ENCODE data around the gene AGRN. TPM values are rescaled to one million over a fixed set of nuclear protein-coding genes. Genes with fewer than 3 reads are reported as not detected.
A peak's percentile ranks its signal among the peaks of the same experiment; 100 is the strongest.
"Not testable (repeated sequence)": the region's sequence is repeated elsewhere in the genome, so short reads cannot be mapped to it uniquely, and the experiment has no call there.

AGRN gene
- total RNA-seq, 2 experiments from 2014 or later: 12.4 to 14.6 TPM

GRCh38 chr1:1004420-1004779, 15.5 kb upstream of the AGRN start:
- POLR2A ChIA-PET: interaction anchor here (1.1 to 4.7 kb wide), 3 partner anchors 10 to 60 kb away, joined by 4 to 29 read pairs (median 4); partner anchors contain the start of gene ISG15

GRCh38 chr1:1004780-1005697, 14.9 kb upstream of the AGRN start:
- Mint-ChIP-seq H3K4me3 (peak overlapping the region; percentile 63), H3K4me1 (ENCODE audit: low read depth) (peaks cover 29% of the 10 kb centered on the region), H3K27me3 (ENCODE audit: low read depth) (peaks cover 28% of the 10 kb centered on the region), H3K27ac (peak overlapping the region; percentile 53), H3K36me3 (ENCODE audit: low read depth) (no peaks in the 10 kb centered on the region), H3K9me3 (ENCODE audit: insufficient read depth) (no peaks in the 10 kb centered on the region)
- peak; percentile 69 for DNase-seq
- ChIA-PET POLR2A (interaction anchor here (1.1 to 4.7 kb wide), 3 partner anchors 9 to 59 kb away, joined by 4 to 29 read pairs (median 4); partner anchors contain the start of gene ISG15), CTCF (interaction anchor here (1.2 to 1.4 kb wide), 2 partner anchors 22 to 59 kb away, joined by 3 to 4 read pairs; no protein-coding TSS in a partner anchor)
- peak; percentile 29 for ATAC-seq

More at GRCh38 chr1:1004420-1004779, 15.5 kb upstream of the AGRN start:
- H3K27me3 Mint-ChIP-seq (ENCODE audit: low read depth): peaks cover 28% of the 10 kb centered on the region
- no peaks in the 10 kb centered on the region for H3K9me3 Mint-ChIP-seq (ENCODE audit: insufficient read depth)
- H3K36me3 Mint-ChIP-seq (ENCODE audit: low read depth): no peaks in the 10 kb centered on the region
- ATAC-seq: no peak
- peak overlapping the region; percentile 63 for H3K4me3 Mint-ChIP-seq
- H3K4me1 Mint-ChIP-seq (ENCODE audit: low read depth): peaks cover 31% of the 10 kb centered on the region
- DNase-seq: no peak
- peak overlapping the region; percentile 53 for H3K27ac Mint-ChIP-seq
- CTCF ChIA-PET: interaction anchor here (1.4 to 3.6 kb wide), 2 partner anchors 9 to 21 kb away, joined by 4 to 31 read pairs; partner anchors contain the start of gene ISG15

GRCh38 chr1:1005774-1006304, 14.1 kb upstream of the AGRN start:
- ATAC-seq (no peak), DNase-seq (no peak)
- Mint-ChIP-seq H3K4me3 (no peak overlapping the region), H3K9me3 (ENCODE audit: insufficient read depth) (no peaks in the 10 kb centered on the region), H3K27me3 (ENCODE audit: low read depth) (peaks cover 24% of the 10 kb centered on the region), H3K36me3 (ENCODE audit: low read depth) (no peaks in the 10 kb centered on the region), H3K4me1 (ENCODE audit: low read depth) (peaks cover 25% of the 10 kb centered on the region), H3K27ac (no peak overlapping the region)
- ChIA-PET POLR2A (no interaction called here), CTCF (interaction anchor here (1.2 kb wide), 1 partner anchor 58 kb away, joined by 3 read pairs; no protein-coding TSS in a partner anchor)

GRCh38 chr1:1006305-1007159, 13.4 kb upstream of the AGRN start:
- Mint-ChIP-seq H3K9me3 (ENCODE audit: insufficient read depth) (no peaks in the 10 kb centered on the region), H3K27me3 (ENCODE audit: low read depth) (peaks cover 20% of the 10 kb centered on the region), H3K4me3 (no peak overlapping the region), H3K4me1 (ENCODE audit: low read depth) (peaks cover 29% of the 10 kb centered on the region), H3K36me3 (ENCODE audit: low read depth) (peaks cover under 1% of the 10 kb centered on the region), H3K27ac (no peak overlapping the region)
- ATAC-seq (no peak), DNase-seq (no peak)
- POLR2A ChIA-PET: interaction anchor here (1.1 kb wide), 1 partner anchor 13 kb away, joined by 4 read pairs; no protein-coding TSS in a partner anchor
- CTCF ChIA-PET: no interaction called here

- Mint-ChIP-seq H3K36me3 (ENCODE audit: low read depth) (peaks cover 26% of the 10 kb centered on the region), H3K4me1 (ENCODE audit: low read depth) (peaks cover 40% of the 10 kb centered on the region)
- ATAC-seq; POLR2A ChIA-PET; H3K9me3 Mint-ChIP-seq (ENCODE audit: insufficient read depth); H3K4me3 Mint-ChIP-seq; H3K27ac Mint-ChIP-seq; H3K27me3 Mint-ChIP-seq (ENCODE audit: low read depth); DNase-seq: not testable (repeated sequence)
- CTCF ChIA-PET: interaction anchor here (0.7 to 1.6 kb wide), 3 partner anchors 8 to 112 kb away, joined by 3 to 4 read pairs (median 4); no protein-coding TSS in a partner anchor
Observed at GRCh38 chr1:1010131-1010530, 9.8 kb upstream of the AGRN start.

GRCh38 chr1:1011396-1011949, 8.4 kb upstream of the AGRN start:
- Mint-ChIP-seq H3K9me3 (ENCODE audit: insufficient read depth) (no peaks in the 10 kb centered on the region), H3K27ac (peak overlapping the region; percentile 57), H3K27me3 (ENCODE audit: low read depth) (peaks cover 7% of the 10 kb centered on the region), H3K36me3 (ENCODE audit: low read depth) (peaks cover 35% of the 10 kb centered on the region), H3K4me1 (ENCODE audit: low read depth) (peaks cover 38% of the 10 kb centered on the region), H3K4me3 (no peak overlapping the region)
- CTCF ChIA-PET: interaction anchor here (4.5 kb wide), 1 partner anchor 9 kb away, joined by 31 read pairs; no protein-coding TSS in a partner anchor
- DNase-seq (no peak), ATAC-seq (no peak)
- POLR2A ChIA-PET: no interaction called here

GRCh38 chr1:1012736-1013104, 7.2 kb upstream of the AGRN start:
- POLR2A ChIA-PET: interaction anchor here (0.5 to 3.1 kb wide), 6 partner anchors 10 to 218 kb away, joined by 3 to 29 read pairs (median 3); no protein-coding TSS in a partner anchor

GRCh38 chr1:1013105-1013921, 6.6 kb upstream of the AGRN start, which contains the start of gene ISG15:
Gene ISG15 (plus strand): TSS chr1:1013497. CDS start chr1:1013574, 77 bp downstream.
- ATAC-seq (peak; percentile 90), DNase-seq (peak; percentile 95)
- Mint-ChIP-seq H3K4me1 (ENCODE audit: low read depth) (peaks cover 49% of the 10 kb centered on the region), H3K27ac (peak within 1 kb of the TSS; percentile 99), H3K9me3 (ENCODE audit: insufficient read depth) (peaks cover 4% of the 10 kb centered on the region), H3K4me3 (peak within 1 kb of the TSS; percentile 97), H3K27me3 (ENCODE audit: low read depth) (peaks cover 4% of the 10 kb centered on the region), H3K36me3 (ENCODE audit: low read depth) (peaks cover 45% of the 10 kb centered on the region)
- CTCF ChIA-PET: interaction anchor here (0.8 to 4.5 kb wide), 12 partner anchors 11 to 492 kb away, joined by 3 to 31 read pairs (median 4); partner anchors contain the start of gene HES4
- POLR2A ChIA-PET: interaction anchor here (0.5 to 3.1 kb wide), 11 partner anchors 10 to 362 kb away, joined by 3 to 29 read pairs (median 3); partner anchors contain the start of gene AURKAIP1

More at GRCh38 chr1:1012736-1013104, 7.2 kb upstream of the AGRN start:
- Mint-ChIP-seq H3K27ac (peak overlapping the region; percentile 99), H3K36me3 (ENCODE audit: low read depth) (peaks cover 45% of the 10 kb centered on the region), H3K4me1 (ENCODE audit: low read depth) (peaks cover 45% of the 10 kb centered on the region), H3K4me3 (peak overlapping the region; percentile 97)
- H3K27me3 Mint-ChIP-seq (ENCODE audit: low read depth); DNase-seq; H3K9me3 Mint-ChIP-seq (ENCODE audit: insufficient read depth): not testable (repeated sequence)
- peak; percentile 6 for ATAC-seq
- CTCF ChIA-PET: interaction anchor here (0.8 to 4.5 kb wide), 7 partner anchors 10 to 359 kb away, joined by 3 to 31 read pairs (median 8); no protein-coding TSS in a partner anchor

- ATAC-seq: peak; percentile 36
- POLR2A ChIA-PET: interaction anchor here (0.6 to 3.1 kb wide), 8 partner anchors 9 to 362 kb away, joined by 3 to 29 read pairs (median 4); partner anchors contain the start of gene AURKAIP1
- peak; percentile 66 for DNase-seq
Observed at GRCh38 chr1:1013922-1014648, 5.8 kb upstream of the AGRN start.

More at GRCh38 chr1:1013922-1014648, 5.8 kb upstream of the AGRN start:
- H3K27ac Mint-ChIP-seq: peak overlapping the region; percentile 99
- H3K9me3 Mint-ChIP-seq (ENCODE audit: insufficient read depth): peaks cover 4% of the 10 kb centered on the region
- peaks cover 45% of the 10 kb centered on the region for H3K36me3 Mint-ChIP-seq (ENCODE audit: low read depth)
- CTCF ChIA-PET: interaction anchor here (0.6 to 4.5 kb wide), 12 partner anchors 9 to 491 kb away, joined by 3 to 31 read pairs (median 4); partner anchors contain the start of gene HES4
- H3K27me3 Mint-ChIP-seq (ENCODE audit: low read depth): peaks cover 1% of the 10 kb centered on the region
- peak overlapping the region; percentile 97 for H3K4me3 Mint-ChIP-seq
- peaks cover 52% of the 10 kb centered on the region for H3K4me1 Mint-ChIP-seq (ENCODE audit: low read depth)
